ENCODE data around the gene UBE3D. TPM values are rescaled to one million over a fixed set of nuclear protein-coding genes. Genes with fewer than 3 reads are reported as not detected.
A peak's percentile ranks its signal among the peaks of the same experiment; 100 is the strongest.

The UBE3D gene, protein sequence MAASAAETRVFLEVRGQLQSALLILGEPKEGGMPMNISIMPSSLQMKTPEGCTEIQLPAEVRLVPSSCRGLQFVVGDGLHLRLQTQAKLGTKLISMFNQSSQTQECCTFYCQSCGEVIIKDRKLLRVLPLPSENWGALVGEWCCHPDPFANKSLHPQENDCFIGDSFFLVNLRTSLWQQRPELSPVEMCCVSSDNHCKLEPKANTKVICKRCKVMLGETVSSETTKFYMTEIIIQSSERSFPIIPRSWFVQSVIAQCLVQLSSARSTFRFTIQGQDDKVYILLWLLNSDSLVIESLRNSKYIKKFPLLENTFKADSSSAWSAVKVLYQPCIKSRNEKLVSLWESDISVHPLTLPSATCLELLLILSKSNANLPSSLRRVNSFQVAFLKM
- total RNA-seq, result 10 to 100 TPM; 16.4 to 17.0 TPM
- polyA plus RNA-seq (ENCODE audit: insufficient read length in 2 of 2), result 1 to 10 TPM; 7.5 to 8.2 TPM
- long read RNA-seq, donor 1, partial matches to known transcripts, result 0 of 1 reads
- long read RNA-seq, donor 1, other reads (novel, unspliced or antisense), result 0 of 1 reads
- long read RNA-seq, donor 2, result 0 reads
- long read RNA-seq, donor 3, result 0 reads
- long read RNA-seq, donor 4, partial matches to known transcripts, result 0 of 3 reads
- long read RNA-seq, donor 4, other reads (novel, unspliced or antisense), result 0 of 3 reads

DNA sequence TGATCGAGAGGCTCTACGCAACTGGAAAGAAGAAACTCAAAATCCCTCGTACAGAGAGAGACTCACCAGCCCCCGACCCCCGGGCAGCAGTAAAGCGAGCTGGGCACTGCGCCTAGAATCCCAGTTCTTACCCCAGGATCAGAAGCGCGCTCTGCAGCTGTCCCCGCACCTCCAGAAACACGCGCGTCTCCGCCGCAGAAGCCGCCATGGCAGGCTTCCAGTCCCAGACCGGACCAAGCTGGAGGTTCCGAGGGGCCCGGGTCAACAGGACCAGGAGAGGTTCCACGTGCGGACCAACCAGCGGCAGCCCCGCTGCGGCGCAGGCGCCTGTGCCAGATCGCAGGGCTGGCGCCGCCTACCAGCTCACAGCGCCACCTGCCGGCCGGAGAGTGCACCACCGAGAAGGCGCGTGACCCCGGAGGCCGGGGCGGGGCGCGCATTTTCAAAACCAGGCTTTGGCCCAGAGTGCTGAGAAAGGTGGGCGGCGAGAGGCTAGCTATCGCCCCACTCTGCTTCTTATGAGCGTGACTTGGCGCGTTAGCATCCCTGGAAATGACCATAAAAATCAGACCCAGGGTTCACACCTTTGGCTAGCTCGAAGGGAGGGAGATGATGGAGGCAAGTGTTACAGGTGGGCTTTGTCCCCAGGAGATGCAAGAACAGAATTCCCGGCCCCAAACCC is at the start of gene UBE3D:
Gene UBE3D (minus strand): TSS at position 331 of the 682 bp plus-strand sequence. CDS start 123 bp downstream, at position 208.
- WGBS (ENCODE audit: insufficient coverage), result under 1% methylated on average over 43 of the region's 48 CpGs
- peak within 1 kb of the TSS; percentile 76 for H3K27ac ChIP-seq (ENCODE audit: low read depth, low read length)
- peak in 5 of 6 donors; percentile 64 to 95 (median 78) for DNase-seq (ENCODE audit: low read depth in 4 of 6, low spot score in 6 of 6)
- no peaks in the 10 kb centered on the region for H3K36me3 ChIP-seq (ENCODE audit: control insufficient read depth, insufficient read depth, low read length)
- H3K4me3 ChIP-seq (ENCODE audit: low read depth, low read length), result peak within 1 kb of the TSS; percentile 96
- H3K4me1 ChIP-seq (ENCODE audit: control insufficient read depth, insufficient read depth, low read length), result peaks cover 3% of the 10 kb centered on the region
- no peaks in the 10 kb centered on the region for H3K9me3 ChIP-seq (ENCODE audit: control insufficient read depth, insufficient read depth, low read length)
- no peaks in the 10 kb centered on the region for H3K27me3 ChIP-seq (ENCODE audit: control insufficient read depth, insufficient read depth, low read length)

DNA sequence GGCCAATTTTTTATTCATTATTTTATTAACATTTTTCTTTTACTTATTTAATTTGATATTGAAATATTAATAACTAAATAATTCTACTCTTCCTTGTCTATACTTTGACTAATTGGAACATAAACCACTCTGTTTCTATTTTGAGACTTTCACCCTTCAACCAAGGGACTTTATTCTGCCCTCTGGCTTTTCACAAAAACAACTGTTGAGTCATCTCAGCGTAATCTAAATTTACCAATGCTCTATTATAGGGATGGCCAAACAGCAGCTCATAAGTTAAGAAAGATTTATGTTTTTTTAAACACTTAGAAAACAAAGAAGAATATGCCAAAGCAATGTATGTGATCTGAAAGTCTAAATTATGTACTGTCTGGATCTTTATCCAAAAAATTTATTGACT is 48.5 kb upstream of the UBE3D start:
- Histone ChIP-seq H3K9me3 (ENCODE audit: control insufficient read depth, insufficient read depth, low read length) (no peaks in the 10 kb centered on the region), H3K27me3 (ENCODE audit: control insufficient read depth, insufficient read depth, low read length) (no peaks in the 10 kb centered on the region), H3K27ac (ENCODE audit: low read depth, low read length) (no peak overlapping the region), H3K4me3 (ENCODE audit: low read depth, low read length) (no peak overlapping the region), H3K36me3 (ENCODE audit: control insufficient read depth, insufficient read depth, low read length) (peaks cover 4% of the 10 kb centered on the region), H3K4me1 (ENCODE audit: control insufficient read depth, insufficient read depth, low read length) (no peaks in the 10 kb centered on the region)
- no peak for DNase-seq (ENCODE audit: low read depth in 4 of 6, low spot score in 6 of 6)
- WGBS (ENCODE audit: insufficient coverage), result no CpG with 5 or more reads among the region's 1 CpG

DNA sequence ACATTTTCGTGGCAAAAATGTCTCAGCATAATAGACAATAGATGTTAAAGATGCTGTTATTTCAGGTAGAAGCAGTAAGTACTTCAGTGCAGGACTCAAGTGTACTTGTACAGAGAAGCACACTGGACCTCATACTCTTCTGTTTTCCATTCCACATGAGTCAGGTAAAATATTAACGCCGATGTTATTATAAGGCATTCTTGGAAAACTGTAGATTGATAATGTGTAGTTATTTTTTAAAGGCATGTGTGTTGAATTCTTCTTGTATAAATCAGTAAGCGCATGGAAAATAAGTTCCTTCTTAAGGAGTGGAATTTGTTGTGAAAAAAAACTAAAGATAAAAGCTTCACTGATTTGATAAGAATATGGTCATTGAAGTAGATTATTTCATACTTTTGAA is 47.6 kb upstream of the UBE3D start:
- Histone ChIP-seq H3K27me3 (ENCODE audit: control insufficient read depth, insufficient read depth, low read length) (no peaks in the 10 kb centered on the region), H3K36me3 (ENCODE audit: control insufficient read depth, insufficient read depth, low read length) (peaks cover 4% of the 10 kb centered on the region), H3K9me3 (ENCODE audit: control insufficient read depth, insufficient read depth, low read length) (no peaks in the 10 kb centered on the region), H3K4me3 (ENCODE audit: low read depth, low read length) (no peak overlapping the region), H3K4me1 (ENCODE audit: control insufficient read depth, insufficient read depth, low read length) (no peaks in the 10 kb centered on the region), H3K27ac (ENCODE audit: low read depth, low read length) (no peak overlapping the region)
- DNase-seq (ENCODE audit: low read depth in 4 of 6, low spot score in 6 of 6), result no peak
- WGBS (ENCODE audit: insufficient coverage), result no CpG with 5 or more reads among the region's 4 CpGs

DNA sequence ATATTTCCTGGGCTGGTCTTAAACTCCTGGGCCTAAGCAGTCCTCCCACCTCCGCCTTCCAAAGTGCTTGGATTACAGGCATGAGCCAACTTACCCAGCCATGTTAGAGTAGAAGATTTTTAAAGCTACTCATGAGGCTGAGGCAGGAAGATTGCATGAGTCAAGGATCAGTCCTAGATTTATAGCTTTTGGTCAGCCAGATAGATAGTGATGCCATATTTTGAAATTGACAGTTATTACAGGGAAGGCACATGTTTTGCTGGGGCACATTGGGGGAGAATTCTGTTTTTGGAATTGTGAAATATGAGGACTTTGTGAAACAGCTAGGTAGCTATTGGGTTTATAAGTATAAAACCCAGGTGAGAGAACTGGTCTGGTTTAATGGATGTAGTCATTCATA is 42.7 kb upstream of the UBE3D start:
- no CpG with 5 or more reads among the region's 1 CpG for WGBS (ENCODE audit: insufficient coverage)
- Histone ChIP-seq H3K27ac (ENCODE audit: low read depth, low read length) (no peak overlapping the region), H3K36me3 (ENCODE audit: control insufficient read depth, insufficient read depth, low read length) (no peaks in the 10 kb centered on the region), H3K4me3 (ENCODE audit: low read depth, low read length) (no peak overlapping the region), H3K27me3 (ENCODE audit: control insufficient read depth, insufficient read depth, low read length) (no peaks in the 10 kb centered on the region), H3K4me1 (ENCODE audit: control insufficient read depth, insufficient read depth, low read length) (no peaks in the 10 kb centered on the region), H3K9me3 (ENCODE audit: control insufficient read depth, insufficient read depth, low read length) (no peaks in the 10 kb centered on the region)
- DNase-seq (ENCODE audit: low read depth in 4 of 6, low spot score in 6 of 6), result no peak

- H3K36me3 ChIP-seq (ENCODE audit: control insufficient read depth, insufficient read depth, low read length), result no peaks in the 10 kb centered on the region
- no peak overlapping the region for H3K27ac ChIP-seq (ENCODE audit: low read depth, low read length)
- H3K4me3 ChIP-seq (ENCODE audit: low read depth, low read length), result no peak overlapping the region
- no peak for DNase-seq (ENCODE audit: low read depth in 4 of 6, low spot score in 6 of 6)
- WGBS (ENCODE audit: insufficient coverage), result 100% methylated on average over 3 of the region's 3 CpGs
- no peaks in the 10 kb centered on the region for H3K9me3 ChIP-seq (ENCODE audit: control insufficient read depth, insufficient read depth, low read length)
- H3K4me1 ChIP-seq (ENCODE audit: control insufficient read depth, insufficient read depth, low read length), result no peaks in the 10 kb centered on the region
- H3K27me3 ChIP-seq (ENCODE audit: control insufficient read depth, insufficient read depth, low read length), result no peaks in the 10 kb centered on the region
Measured at GRCh38 chr6:83098589-83098988, 32.9 kb upstream of the UBE3D start.

GRCh38 chr6:83097675-83098074 is 32.0 kb upstream of the UBE3D start:
- WGBS (ENCODE audit: insufficient coverage), result no CpG with 5 or more reads among the region's 1 CpG
- no peak overlapping the region for H3K27ac ChIP-seq (ENCODE audit: low read depth, low read length)
- no peaks in the 10 kb centered on the region for H3K36me3 ChIP-seq (ENCODE audit: control insufficient read depth, insufficient read depth, low read length)
- no peaks in the 10 kb centered on the region for H3K9me3 ChIP-seq (ENCODE audit: control insufficient read depth, insufficient read depth, low read length)
- no peaks in the 10 kb centered on the region for H3K27me3 ChIP-seq (ENCODE audit: control insufficient read depth, insufficient read depth, low read length)
- DNase-seq (ENCODE audit: low read depth in 4 of 6, low spot score in 6 of 6), result no peak
- H3K4me3 ChIP-seq (ENCODE audit: low read depth, low read length), result no peak overlapping the region
- H3K4me1 ChIP-seq (ENCODE audit: control insufficient read depth, insufficient read depth, low read length), result no peaks in the 10 kb centered on the region

GRCh38 chr6:83097204-83097603 is 31.6 kb upstream of the UBE3D start:
- no peaks in the 10 kb centered on the region for H3K27me3 ChIP-seq (ENCODE audit: control insufficient read depth, insufficient read depth, low read length)
- no peaks in the 10 kb centered on the region for H3K36me3 ChIP-seq (ENCODE audit: control insufficient read depth, insufficient read depth, low read length)
- WGBS (ENCODE audit: insufficient coverage), result no CpG with 5 or more reads among the region's 2 CpGs
- no peak for DNase-seq (ENCODE audit: low read depth in 4 of 6, low spot score in 6 of 6)
- no peak overlapping the region for H3K27ac ChIP-seq (ENCODE audit: low read depth, low read length)
- H3K4me3 ChIP-seq (ENCODE audit: low read depth, low read length), result no peak overlapping the region
- H3K9me3 ChIP-seq (ENCODE audit: control insufficient read depth, insufficient read depth, low read length), result no peaks in the 10 kb centered on the region
- no peaks in the 10 kb centered on the region for H3K4me1 ChIP-seq (ENCODE audit: control insufficient read depth, insufficient read depth, low read length)

DNA sequence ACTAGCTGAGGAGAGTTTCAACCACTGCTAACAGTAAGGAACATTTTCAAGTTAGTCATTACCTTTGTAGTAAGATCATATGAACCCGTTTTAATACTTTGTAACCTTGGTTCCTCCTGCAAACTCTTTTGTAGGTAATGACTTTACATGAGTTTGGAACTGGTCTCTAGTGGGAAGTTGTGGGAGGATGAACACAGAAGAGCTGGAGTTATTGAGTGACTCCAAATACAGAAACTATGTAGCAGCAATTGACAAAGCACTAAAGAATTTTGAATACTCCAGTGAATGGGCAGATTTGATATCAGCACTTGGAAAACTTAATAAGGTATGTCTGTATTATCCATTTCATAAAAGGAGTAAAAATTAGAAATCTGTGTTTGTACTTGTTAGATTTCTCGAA is 31.1 kb upstream of the UBE3D start:
- no peaks in the 10 kb centered on the region for H3K36me3 ChIP-seq (ENCODE audit: control insufficient read depth, insufficient read depth, low read length)
- no peaks in the 10 kb centered on the region for H3K4me1 ChIP-seq (ENCODE audit: control insufficient read depth, insufficient read depth, low read length)
- no peak overlapping the region for H3K4me3 ChIP-seq (ENCODE audit: low read depth, low read length)
- DNase-seq (ENCODE audit: low read depth in 4 of 6, low spot score in 6 of 6), result no peak
- H3K27ac ChIP-seq (ENCODE audit: low read depth, low read length), result no peak overlapping the region
- WGBS (ENCODE audit: insufficient coverage), result no CpG with 5 or more reads among the region's 2 CpGs
- no peaks in the 10 kb centered on the region for H3K9me3 ChIP-seq (ENCODE audit: control insufficient read depth, insufficient read depth, low read length)
- H3K27me3 ChIP-seq (ENCODE audit: control insufficient read depth, insufficient read depth, low read length), result no peaks in the 10 kb centered on the region

DNA sequence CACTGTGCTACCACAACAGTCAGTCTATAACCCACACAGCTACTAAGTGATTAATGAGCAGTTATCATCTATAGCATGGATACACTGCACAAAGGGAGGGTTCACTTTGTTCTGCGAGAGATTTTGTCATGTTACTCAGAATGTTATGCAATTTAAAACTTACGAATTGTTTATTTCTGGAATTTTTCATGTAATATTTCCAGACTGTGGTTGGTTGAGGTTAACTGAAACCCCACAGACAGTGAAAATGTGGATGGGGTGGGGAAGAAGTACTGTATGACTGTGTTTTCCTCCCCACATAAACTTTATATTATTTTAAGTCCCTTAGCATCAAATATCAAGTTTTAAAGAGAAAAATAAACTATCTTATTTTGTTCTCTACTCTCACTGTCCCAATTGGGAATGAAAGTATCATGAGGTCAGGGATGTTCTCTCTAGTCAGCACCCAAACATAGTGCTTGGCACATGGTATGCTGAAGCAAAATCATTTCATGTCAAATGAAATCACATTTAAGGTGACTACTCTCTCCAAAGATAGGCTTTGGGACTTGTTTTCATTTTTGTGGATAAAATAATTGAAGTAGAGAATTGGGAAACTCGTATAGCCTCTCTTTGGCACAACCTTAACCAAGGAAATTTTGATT is 27.2 kb upstream of the UBE3D start:
- no peaks in the 10 kb centered on the region for H3K36me3 ChIP-seq (ENCODE audit: control insufficient read depth, insufficient read depth, low read length)
- H3K4me1 ChIP-seq (ENCODE audit: control insufficient read depth, insufficient read depth, low read length), result no peaks in the 10 kb centered on the region
- no peaks in the 10 kb centered on the region for H3K27me3 ChIP-seq (ENCODE audit: control insufficient read depth, insufficient read depth, low read length)
- H3K27ac ChIP-seq (ENCODE audit: low read depth, low read length), result no peak overlapping the region
- no peak overlapping the region for H3K4me3 ChIP-seq (ENCODE audit: low read depth, low read length)
- DNase-seq (ENCODE audit: low read depth in 4 of 6, low spot score in 6 of 6), result no peak
- 100% methylated on average over 1 of the region's 3 CpGs for WGBS (ENCODE audit: insufficient coverage)
- H3K9me3 ChIP-seq (ENCODE audit: control insufficient read depth, insufficient read depth, low read length), result no peaks in the 10 kb centered on the region

Measured in spinal cord (tissue), 10 donors.